GM18868 (cell line): Measurements from ENCODE around the gene EPB41L4B.
"Not testable (repeated sequence)": the region's sequence is repeated elsewhere in the genome, so short reads cannot be mapped to it uniquely, and the experiment has no call there.

Source experiments
- ATAC-seq: cut with Tn5 transposase; IDR thresholded peaks from one replicate; pipeline ENCODE4 v1.9.1; 2021; ENCODE audit warnings: mild to moderate bottlenecking, moderate library complexity; ENCODE audit not compliant: unreplicated experiment

The EPB41L4B gene

GRCh38 chr9:109301012-109301411 lies 19.8 kb downstream of the EPB41L4B start:
- ATAC-seq: no peak

DNA sequence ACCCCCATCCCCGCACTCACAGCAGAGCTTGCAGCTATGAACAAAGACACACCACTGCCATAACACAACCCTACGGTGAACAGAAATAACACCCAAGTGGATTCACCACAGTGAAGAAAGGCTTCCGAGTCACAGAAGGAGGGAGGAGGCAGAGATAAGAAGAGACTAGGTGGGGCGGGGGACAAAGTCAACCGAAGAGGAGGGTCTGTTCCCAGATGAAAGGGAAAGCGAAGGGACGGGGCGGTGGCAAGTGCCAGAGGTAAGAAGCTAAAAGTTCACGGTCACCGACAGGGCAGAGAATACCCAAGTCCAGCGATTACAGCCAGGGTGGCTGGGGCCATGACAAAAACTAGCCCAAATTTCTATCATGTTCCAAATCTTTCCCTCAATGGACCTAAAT lies 21.0 kb downstream of the EPB41L4B start:
- ATAC-seq: no peak

DNA sequence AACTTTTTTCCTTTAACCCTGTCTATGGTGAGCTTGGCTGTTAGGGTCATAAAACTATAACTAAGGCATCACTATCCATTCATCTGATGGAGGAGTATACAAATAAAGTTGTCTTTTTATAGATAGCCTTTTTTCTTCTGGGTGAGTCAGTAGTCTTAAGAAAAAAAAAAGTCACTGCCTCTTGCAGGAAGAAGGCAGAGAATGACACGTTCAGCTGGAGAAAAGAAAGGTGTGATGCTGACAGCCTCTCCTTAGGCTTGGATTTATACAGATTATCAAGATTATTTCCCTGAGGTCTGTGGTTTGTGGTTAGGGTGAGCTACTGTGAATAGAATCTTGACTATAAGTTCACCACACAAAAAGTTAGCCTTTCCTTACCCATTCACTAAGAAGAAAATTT lies 23.0 kb downstream of the EPB41L4B start:
- ATAC-seq: no peak

- ATAC-seq: no peak
These were observed 25.4 kb downstream of the EPB41L4B start for GRCh38 chr9:109295221-109296130.

- no peak for ATAC-seq
These were observed 30.5 kb downstream of the EPB41L4B start for GRCh38 chr9:109290385-109290784.

- no peak for ATAC-seq
These were observed 30.9 kb downstream of the EPB41L4B start for GRCh38 chr9:109289931-109290330.

- ATAC-seq: no peak
These were observed 31.7 kb downstream of the EPB41L4B start for GRCh38 chr9:109289186-109289585.

DNA sequence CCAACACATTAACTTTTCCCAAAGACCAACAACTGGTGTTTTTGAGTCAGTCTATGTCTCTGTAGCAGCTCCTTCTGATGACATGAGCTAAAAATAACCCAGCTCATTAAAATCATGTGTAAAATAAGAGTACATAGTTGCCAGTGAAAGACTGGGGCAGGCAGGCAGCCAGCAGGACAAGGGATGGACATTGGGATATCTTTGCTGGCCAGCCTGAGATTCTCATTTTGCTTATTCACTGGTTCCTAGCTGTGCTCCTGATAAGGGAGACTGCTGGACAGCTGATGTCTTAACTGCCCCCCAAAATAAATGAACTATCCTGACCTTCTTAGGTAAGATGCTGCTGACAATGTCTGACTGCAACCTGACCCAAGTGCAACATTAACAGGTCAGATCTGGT lies 33.9 kb downstream of the EPB41L4B start:
- no peak for ATAC-seq

DNA sequence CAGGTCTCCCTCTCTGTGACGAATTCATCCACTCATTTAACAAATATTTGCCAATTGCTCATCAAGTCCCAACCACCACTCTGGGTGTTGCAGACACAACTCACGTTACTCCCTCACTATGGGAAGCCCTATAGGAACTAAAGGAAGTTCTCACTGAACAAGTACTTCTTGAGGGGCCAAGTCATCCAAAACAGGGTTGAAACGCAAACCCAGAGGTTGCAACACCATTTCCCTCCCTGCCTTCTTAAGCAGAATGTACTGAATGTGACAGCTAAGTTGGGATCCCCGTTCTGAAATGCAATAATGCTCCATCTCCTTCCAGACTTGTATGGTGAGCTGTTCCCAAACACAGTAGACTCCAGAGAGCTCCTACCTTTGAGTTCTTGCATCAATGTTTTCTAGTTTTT lies 34.3 kb downstream of the EPB41L4B start:
- no peak for ATAC-seq

- ATAC-seq: not testable (repeated sequence)
These were observed 37.2 kb downstream of the EPB41L4B start for GRCh38 chr9:109283672-109284071.

DNA sequence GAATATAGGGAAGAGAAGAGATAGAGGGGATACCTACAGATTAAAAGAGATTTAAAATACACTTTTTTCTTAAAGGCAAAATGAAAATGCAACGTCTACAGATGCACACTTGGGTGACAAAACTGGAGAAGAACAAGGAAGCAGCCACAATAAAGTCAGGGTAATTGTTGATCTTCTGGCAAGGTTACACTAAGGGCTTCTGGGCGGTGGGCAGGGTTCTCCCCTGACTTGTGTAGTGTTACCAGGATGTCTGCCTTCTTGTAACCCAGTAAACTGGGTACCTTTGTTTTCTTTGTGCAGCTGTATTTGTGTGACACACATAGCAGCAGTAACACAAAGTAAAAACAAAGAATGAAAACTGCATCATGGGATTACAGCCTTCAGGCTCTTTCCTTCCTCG lies 37.8 kb downstream of the EPB41L4B start:
- ATAC-seq: no peak

- ATAC-seq: no peak
These were observed 38.6 kb downstream of the EPB41L4B start for GRCh38 chr9:109282302-109282701.

- ATAC-seq: no peak
These were observed 39.3 kb downstream of the EPB41L4B start for GRCh38 chr9:109281518-109281917.

- ATAC-seq: no peak
These were observed 42.0 kb downstream of the EPB41L4B start for GRCh38 chr9:109278848-109279247.

- no peak for ATAC-seq
These were observed 42.6 kb downstream of the EPB41L4B start for GRCh38 chr9:109278216-109278615.

DNA sequence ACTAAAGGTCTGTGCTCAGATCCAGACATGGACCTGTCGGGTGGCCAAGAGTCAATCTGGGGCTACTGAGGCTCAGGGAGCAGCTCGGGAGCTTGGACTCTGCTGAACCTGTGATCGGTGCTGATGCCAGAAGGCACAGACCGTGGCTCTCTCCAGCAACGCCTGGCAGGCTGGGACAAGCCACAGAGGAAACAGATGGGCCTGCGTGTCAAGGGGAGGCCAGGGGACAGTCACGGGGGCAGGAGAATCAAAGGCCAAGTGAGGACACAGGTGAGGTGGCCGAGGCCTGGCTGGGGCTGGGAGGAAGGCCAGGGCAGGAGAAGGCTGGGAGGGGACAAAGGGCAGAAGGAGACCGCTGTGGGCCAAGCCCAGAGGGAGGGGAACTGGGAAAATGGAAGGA lies 43.4 kb downstream of the EPB41L4B start:
- ATAC-seq: no peak

DNA sequence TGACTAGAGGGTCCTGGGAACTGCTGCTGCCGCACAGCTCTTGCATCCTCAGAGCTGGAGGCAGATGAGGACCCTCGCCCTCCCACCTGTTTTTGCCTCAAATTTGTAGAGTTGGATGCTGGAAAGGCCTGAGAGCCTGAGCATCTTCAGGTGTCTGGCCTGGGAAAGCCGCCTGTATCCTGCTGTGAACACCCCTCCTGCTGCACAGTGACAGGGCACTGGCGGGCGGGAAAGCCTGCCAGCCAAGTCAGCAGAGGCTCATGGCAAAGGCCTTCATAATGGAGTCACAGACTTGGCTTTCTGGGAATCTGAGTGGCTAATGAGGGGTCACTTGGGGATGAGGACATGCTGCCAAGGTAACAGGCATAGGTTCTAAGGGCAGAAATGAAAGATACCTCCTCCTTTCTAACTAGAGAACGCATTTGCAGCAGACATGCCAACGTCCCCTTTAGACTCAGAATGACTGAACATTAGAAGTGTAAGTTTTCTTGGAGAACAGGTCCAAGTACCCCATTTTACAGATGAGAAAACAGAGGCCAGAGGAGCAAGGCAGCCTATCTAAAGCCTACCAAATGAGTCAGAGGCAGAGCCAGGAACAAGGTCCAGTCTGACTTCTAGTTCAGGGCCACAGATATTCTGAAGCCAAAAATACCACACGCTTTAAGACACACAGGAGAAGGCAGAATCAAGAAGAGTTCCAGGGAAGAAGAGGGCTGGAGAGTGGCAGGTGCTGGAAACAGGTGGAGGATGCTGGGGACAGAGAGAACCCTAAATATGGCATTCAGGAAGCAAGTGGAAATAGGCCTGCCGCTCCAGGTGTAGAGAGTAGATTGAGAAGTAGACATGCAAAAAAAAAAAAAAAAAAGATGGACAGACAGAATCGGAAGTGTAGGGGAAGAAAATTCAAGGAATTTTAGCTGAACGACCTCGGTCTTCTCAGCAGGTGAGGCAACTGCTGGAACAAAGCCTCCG lies 44.1 kb downstream of the EPB41L4B start:
- ATAC-seq: no peak

DNA sequence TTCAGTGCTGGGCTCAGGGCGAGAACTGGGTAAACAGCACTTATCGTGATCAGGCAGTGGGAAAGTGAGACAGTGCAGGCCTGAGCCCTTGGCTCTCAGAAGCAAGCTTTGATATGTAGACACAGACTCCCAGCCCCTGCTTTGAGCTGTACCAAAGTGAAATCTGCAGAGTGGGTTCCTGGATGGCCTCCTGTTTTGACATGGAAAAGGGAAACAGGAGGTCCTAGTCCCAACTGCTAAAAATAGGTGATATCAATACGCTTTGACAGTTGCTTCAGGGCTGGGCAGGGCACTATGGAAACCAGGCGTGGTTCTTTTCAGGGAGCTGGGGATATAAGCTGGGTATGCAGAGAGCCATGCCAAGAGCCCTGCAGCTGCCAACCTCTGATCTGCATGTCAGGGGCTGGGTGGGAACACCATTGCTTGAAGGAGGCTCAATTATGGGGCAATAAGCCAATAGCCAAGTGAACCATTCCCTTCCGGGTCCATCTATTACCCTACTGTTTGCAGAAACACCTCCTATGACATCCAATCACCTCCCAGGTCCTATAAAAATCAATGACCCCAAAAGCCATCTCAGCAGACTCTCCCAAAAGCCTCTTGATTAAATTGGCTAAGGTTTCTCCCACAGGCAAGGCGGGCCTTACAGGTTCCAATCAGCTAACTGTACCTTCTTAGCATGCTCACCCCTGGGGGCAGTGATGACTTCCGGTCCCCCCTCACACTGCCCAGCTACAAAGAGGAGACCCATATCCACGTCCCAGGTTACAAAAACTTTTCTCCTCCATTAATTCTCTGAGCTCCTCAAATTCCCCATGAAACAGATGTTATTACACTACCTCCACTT lies 45.8 kb downstream of the EPB41L4B start:
- no peak for ATAC-seq

DNA sequence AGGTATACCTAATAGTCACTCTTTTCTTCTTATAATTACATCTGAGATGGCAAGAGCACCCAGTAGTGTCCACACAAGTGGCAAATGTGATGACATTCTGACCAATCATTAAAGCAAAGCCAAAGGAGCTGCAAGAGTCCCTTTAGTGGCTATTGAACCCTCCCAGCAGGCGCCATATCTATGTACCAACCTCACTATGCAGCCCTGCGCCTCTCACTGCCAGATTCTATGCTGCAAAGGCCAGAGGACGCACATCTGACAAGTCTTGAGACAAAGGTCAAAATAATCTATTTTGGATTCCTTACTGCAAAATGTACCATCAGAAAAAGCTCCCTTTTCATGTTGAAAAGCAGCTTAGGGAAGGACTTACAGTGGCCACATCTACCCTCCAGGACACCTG lies 47.0 kb downstream of the EPB41L4B start:
- ATAC-seq: no peak

DNA sequence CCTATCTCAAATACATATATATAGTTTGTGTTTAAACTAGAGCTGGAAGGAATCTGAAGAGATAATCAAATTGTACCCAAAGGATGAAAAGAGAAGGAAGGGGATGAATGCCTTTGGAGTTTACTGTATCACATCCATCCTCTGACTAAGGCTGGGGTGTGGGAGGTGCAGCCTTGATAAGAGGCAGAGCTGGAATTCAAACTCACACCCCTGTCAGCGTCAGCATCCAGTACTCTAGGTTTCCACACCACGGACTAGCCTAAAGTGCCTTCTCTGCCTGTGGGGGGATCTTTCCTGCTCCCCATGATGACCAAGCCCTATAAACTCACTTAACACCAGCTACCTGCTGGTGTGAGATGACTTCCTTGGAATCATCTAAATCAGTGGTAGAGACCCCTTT lies 48.1 kb downstream of the EPB41L4B start:
- no peak for ATAC-seq

GRCh38 chr9:109272045-109272444 lies 48.8 kb downstream of the EPB41L4B start:
- no peak for ATAC-seq
